ENCODE measurements around the gene GRM8. TPM values are rescaled to one million over a fixed set of nuclear protein-coding genes. Genes with fewer than 3 reads are reported as not detected.
A peak's percentile ranks its signal among the peaks of the same experiment; 100 is the strongest.

The GRM8 gene
- total and polyA plus RNA-seq, 9 of the 15 experiments (the other 6 are each of a cell fraction or from before 2014, with no cell fraction given), result 0.13 TPM; not detected in 7

- TF ChIP-seq CTCF (IDR thresholded peaks at IDR 0.05 in 2 of 3, conservative IDR thresholded peaks at IDR 0.05 in 1 of 3; ENCODE audit: insufficient read depth in 2 of 3, low read depth in 1 of 3, low read length in 3 of 3) (no peak), PCBP1 (IDR thresholded peaks at IDR 0.05; ENCODE audit: low read depth, low read length, poor library complexity, severe bottlenecking) (no peak), KDM1A (IDR thresholded peaks at IDR 0.05) (no peak)
These were observed 461.4 kb downstream of the GRM8 start (continued) for GRCh38 chr7:126791306-126791705.

GRCh38 chr7:126790763-126791162, 462.0 kb downstream of the GRM8 start:
- ATAC-seq (no peak), FAIRE-seq (no peak), DNase-seq (ENCODE audit: extremely low read depth in 1 of 4, low spot score in 3 of 4) (no peak)
- Histone ChIP-seq H3K27me3 (ENCODE audit: control insufficient read depth in 2 of 2, insufficient read depth in 2 of 2, low read length in 2 of 2) (no peaks in the 10 kb centered on the region), H3K9ac (ENCODE audit: insufficient read depth in 1 of 2, low read depth in 2 of 2, low read length in 2 of 2) (no peak overlapping the region), H3K4me2 (ENCODE audit: insufficient read depth, low read length) (no peak overlapping the region), H3K9me3 (replicated peaks; ENCODE audit: control insufficient read depth, insufficient read depth, low read depth, low read length) (no peaks in the 10 kb centered on the region), H3K27ac (ENCODE audit: extremely low read depth, low read depth, low read length) (no peak overlapping the region), H3K4me1 (replicated peaks in 1 of 2; ENCODE audit: control insufficient read depth in 2 of 2, insufficient read depth in 2 of 2, low read length in 2 of 2) (no peaks in the 10 kb centered on the region), H3K79me2 (ENCODE audit: control insufficient read depth, insufficient read depth, low read length) (no peaks in the 10 kb centered on the region), H3K36me3 (ENCODE audit: control insufficient read depth, insufficient read depth, low read length) (no peaks in the 10 kb centered on the region), H3K4me3 (no peak overlapping the region), H3K9me1 (ENCODE audit: control insufficient read depth, insufficient read depth, low read length) (no peaks in the 10 kb centered on the region), H4K20me1 (replicated peaks; ENCODE audit: control insufficient read depth, insufficient read depth, low read length) (no peaks in the 10 kb centered on the region), H2AFZ (ENCODE audit: low read depth, low read length) (no peak overlapping the region)
- ChIA-PET POLR2A (interaction anchor here (0.6 kb wide), 1 partner anchor 61 kb away, joined by 3 read pairs; no protein-coding TSS in a partner anchor), CTCF (ENCODE audit: low intra/inter-chr PET ratio) (no interaction called here)
- no TSS peak for BruUV-seq (replicated peaks)
- TF ChIP-seq CTCF (IDR thresholded peaks at IDR 0.05 in 2 of 3, conservative IDR thresholded peaks at IDR 0.05 in 1 of 3; ENCODE audit: insufficient read depth in 2 of 3, low read depth in 1 of 3, low read length in 3 of 3), result 0 out of 6 replicates have a peak, but pooled peaks of 1 of the 3 experiments have one; percentile 14
- TF ChIP-seq ARID3A (IDR thresholded peaks at IDR 0.05; ENCODE audit: borderline replicate concordance, low read depth, low read length), result 0 out of 2 replicates have a peak, but pooled peaks have one; percentile 37
- TF ChIP-seq ZNF134 (CRISPR knock-in tag; conservative IDR thresholded peaks at IDR 0.05), result no peak
- no peak for TF ChIP-seq FOXA1 (IDR thresholded peaks at IDR 0.05; ENCODE audit: borderline replicate concordance)
- intact Hi-C loops (cut with micrococcal nuclease), result no loop called here
- in situ Hi-C loops (cut with MboI), result no loop called here
- WGBS (ENCODE audit: insufficient coverage, low coverage, missing lambda C conversion rate), result 0% methylated on average over 4 of the region's 4 CpGs

All from K562 (cell line).